ENCODE results near the gene ZNF276.

Gene ZNF276

DNA sequence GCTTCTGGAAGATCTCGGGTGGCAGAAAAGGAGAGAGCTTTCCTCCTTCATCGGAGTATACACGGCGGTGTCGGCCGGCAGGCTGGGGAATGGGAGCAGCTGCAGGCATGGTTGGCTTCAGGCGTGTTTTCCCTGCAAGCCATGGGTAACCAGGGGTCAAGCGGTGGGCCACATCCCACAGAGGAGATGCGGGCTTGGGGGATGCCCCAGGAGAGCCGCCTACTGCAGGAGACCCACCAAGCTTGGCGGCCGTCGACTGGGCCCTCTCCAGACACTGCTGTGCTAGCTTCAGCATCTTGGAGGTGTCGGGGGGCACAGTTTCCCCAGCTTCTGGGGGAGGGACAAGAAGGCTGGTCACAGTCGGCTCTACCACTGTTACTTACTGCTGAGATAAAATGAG is 4.8 kb upstream of the ZNF276 start:
- no peak for DNase-seq (ENCODE audit: low read depth)

DNA sequence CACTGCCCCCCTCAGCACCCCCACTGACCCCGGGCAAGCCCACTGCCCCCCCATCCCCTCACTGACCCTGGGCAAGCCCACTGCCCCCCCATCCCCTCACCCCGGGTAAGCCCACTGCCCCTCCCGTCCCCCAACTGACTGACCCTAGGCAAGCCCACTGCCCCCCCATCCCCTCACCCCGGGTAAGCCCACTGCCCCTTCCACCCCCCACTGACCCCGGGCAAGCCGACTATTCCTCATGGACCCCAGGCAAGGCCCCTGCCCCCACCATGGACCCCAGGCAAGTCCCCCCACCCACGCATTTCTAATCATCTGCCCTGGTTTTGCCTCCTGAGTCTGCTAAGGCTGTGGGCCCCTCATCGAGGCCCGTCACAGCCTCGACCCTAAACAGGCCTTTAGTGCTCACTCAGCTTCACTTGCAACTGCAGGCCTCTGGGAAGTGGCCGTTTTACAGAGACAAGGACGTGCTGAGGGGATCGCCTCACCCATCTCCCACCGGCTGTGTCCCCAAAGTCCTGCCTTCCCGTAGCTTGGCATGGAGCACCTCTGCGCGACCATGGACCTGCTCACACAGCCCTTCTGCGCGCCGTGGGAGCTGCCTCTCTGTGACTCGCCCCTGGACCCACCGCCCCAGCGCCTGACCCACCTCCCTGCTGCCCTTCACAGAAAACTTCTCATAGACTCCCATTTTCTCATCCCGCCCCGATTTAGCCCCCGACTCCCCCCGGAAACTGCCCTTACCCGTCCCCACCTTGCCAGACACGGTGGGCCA is 4.2 kb upstream of the ZNF276 start:
- no peak for DNase-seq (ENCODE audit: low read depth)

DNA sequence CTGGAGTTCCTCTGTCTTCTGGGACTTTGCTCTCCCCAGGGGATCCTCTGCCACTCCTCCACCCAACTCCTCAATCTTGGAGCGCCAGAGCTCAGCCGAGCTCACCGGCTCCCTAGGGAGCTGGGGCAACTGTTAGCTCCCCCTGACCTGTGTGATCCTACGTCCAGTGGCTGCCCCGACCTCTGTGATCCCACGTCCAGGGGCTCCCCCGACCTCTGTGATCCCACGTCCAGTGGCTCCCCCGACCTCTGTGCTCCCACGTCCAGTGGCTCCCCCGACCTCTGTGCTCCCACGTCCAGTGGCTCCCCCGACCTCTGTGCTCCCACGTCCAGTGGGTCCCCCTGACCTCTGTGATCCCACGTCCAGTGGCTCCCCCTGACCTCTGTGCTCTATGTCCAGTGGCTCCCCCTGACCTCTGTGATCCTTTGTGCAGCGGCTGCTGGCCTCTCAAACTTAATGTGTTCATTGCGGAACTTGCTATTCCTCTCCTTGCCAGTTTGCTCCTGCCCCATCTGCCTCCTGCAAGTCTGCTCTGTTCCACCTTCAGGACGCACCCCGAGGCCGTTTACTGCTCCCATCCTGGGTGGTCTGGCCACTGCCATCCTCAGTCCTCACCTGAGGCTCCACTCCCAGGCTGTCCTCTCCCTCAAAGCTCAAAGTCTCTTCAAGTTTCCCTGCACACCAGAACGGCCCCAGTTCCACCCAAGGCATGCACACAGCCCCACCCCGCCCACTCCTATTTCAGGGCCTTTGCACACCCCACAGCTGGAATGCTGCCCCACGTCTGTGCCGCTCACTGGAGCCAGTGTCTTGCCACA is 3.4 kb upstream of the ZNF276 start:
- no peak for DNase-seq (ENCODE audit: low read depth)

DNA sequence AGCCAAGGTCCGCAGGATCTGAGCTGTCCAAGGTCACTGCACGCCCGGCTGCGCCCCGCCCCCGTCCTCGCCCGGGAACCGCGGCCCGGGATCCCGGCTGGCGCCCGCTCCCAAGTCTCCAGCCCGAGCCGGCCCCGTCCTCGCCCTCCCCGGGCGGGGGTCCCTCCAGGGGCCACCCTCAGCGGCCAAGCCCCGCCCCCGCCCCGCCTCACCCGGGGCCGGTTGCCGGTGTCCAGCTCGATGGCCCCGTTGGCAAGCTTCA is 855 bp upstream of the ZNF276 start:
- DNase-seq (ENCODE audit: low read depth) = no peak

DNA sequence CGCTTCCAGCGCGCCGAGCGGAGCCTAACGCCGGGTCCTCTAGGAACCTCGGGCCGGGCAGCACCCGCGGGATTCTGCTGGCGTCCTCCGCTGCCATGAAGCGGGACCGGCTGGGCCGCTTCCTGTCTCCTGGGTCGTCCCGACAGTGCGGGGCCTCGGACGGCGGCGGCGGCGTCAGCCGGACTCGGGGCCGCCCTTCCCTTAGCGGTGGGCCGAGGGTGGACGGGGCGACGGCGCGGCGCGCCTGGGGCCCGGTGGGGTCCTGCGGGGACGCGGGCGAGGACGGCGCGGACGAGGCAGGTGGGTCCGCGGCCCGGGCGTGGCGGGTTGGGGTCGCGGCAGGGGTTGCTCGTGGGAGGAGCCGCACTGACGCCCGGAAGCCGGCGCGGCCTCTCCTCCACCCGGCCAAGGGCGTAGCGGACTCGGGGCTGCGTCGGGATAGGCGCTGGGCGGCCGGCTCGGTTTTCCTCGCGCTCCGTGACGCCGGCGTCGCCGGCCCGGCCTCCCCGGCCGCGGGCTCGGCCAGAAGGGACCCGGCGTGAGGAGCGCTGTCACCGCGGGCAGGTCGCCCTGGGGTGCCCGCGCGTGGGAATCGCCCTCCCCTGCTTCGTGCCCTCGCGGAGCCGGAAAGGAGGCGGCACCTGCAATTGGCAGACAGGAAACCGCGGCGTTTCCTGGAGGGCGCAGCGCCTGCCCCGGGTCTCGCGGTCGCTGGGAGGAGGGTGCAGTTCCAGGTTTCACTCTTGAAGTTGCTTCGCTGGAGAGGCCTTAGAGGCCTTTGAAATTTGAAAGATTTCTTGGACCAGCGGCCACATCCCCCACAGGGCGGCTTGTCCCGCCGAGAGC is 432 bp downstream of the ZNF276 start:
- DNase-seq (ENCODE audit: low read depth) = peak; percentile 76

DNA sequence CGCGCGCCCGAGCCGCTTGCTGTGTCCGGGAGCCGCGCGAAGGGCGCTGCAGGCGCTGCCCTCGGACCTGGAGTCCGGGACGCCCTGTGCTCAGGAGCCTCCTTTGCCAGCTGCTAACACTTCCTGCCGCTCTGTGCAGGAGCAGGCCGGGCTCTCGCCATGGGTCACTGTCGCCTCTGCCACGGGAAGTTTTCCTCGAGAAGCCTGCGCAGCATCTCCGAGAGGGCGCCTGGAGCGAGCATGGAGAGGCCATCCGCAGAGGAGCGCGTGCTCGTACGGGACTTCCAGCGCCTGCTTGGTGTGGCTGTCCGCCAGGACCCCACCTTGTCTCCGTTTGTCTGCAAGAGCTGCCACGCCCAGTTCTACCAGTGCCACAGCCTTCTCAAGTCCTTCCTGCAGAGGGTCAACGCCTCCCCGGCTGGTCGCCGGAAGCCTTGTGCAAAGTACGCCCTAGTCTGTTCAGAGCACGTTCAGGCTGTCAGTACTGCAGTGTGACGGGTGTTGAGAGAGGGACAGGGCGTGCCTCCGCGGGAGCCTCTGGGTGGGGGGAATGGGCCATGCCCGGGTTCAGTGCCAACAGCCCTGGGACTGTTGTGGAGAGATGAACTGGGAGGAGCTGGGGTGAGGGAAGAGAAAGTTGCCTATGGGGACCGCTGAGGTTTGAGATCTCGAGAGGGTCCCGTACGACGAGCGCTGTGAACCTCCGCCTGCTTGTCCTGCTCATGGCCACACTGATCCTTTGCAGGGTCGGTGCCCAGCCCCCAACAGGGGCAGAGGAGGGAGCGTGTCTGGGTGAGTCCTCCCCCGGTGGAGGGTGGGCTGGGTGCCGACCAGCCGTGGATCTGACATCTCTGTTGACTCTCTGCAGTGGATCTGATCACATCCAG is 1.3 kb downstream of the ZNF276 start:
- DNase-seq (ENCODE audit: low read depth) = no peak

DNA sequence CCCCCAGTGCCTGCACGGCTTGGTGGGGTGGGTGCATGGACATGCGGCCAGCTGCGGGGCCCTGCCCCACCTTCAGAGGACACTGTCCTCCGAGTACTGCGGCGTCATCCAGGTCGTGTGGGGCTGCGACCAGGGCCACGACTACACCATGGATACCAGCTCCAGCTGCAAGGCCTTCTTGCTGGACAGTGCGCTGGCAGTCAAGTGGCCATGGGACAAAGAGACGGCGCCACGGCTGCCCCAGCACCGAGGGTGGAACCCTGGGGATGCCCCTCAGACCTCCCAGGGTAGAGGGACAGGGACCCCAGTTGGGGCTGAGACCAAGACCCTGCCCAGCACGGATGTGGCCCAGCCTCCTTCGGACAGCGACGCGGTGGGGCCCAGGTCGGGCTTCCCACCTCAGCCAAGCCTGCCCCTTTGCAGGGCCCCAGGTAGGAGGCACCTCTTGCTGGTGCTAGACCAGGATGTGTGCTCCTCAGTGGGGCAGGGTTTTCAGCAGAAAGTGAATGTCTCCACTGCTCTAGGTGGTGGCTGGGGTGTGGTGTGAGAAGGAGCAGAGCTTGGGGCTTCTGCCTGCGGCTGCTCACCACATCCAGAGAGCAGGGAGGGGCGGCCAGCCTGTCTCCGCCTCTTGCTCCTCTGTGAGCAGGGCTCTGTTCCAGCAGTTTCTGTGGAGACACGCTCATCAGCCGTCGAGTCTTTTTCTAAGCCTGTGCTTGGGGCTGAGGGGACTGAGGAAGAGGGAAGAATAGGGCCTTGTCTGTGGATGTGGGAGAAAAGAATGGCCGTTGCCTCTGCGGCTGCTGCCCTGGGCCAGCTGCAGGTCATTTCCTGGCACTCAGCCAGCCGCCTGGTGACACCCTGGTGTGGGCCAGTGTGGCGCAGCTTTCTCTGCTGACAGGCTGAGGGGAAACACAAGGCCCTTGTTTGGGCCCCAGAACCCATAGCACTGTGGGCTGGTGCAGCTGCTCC is 2.2 kb downstream of the ZNF276 start:
- no peak for DNase-seq (ENCODE audit: low read depth)

DNA sequence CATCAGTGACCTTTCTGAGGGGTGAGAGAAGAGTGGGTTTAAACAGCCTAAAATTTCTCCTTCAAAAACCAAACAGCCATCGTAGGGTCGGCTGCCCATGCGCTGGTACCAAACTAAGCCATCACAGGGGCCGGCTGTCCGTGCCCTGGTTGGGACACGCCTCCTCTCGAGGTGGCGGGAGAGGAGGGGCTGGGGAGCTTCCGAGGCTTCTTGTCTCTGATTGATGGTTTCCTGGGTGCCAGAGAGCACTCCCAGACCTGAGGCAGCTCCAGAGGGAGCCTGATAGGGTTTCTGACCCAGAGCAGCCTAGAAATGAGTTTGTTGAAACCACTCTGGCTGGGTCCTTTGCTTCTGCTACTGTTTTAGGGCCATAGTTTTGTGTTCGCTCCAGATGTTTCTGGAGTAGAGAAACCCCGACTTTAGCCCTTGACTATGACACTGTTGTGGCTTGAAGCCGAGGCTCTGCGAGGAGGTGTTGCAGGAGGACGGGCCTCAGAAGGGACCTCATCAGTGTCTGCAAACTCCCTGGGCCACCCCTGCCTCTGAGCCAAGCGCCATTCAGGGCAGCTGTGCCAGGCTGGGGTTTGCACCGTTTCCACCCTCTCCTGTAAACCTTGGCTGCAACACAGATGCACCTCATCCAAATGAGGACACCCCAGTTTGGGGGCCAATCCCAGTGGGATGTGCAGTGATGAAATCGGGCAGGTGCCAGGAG is 6.2 kb downstream of the ZNF276 start:
- DNase-seq (ENCODE audit: low read depth) = no peak

DNA sequence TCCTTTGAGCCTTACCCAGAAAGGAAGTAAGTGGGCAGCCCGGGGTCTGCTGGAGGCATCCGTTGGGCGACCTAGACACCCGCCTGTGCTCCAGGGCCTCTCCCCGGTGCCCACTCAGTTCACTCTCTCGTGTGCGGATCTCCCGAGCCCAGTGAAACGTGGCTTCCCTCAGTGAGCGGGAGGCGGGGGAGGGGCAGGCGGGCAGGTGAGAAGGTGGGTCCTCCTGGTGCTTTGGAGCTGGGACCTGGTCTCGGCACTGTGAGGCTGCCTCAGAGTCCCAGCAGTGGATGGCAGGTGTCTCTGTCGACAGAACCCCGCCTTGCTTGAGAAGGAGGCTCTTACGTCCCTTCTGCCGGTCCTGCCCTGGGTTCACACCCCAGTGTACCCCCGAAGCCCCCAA is 8.0 kb downstream of the ZNF276 start:
- DNase-seq (ENCODE audit: low read depth) = no peak

DNA sequence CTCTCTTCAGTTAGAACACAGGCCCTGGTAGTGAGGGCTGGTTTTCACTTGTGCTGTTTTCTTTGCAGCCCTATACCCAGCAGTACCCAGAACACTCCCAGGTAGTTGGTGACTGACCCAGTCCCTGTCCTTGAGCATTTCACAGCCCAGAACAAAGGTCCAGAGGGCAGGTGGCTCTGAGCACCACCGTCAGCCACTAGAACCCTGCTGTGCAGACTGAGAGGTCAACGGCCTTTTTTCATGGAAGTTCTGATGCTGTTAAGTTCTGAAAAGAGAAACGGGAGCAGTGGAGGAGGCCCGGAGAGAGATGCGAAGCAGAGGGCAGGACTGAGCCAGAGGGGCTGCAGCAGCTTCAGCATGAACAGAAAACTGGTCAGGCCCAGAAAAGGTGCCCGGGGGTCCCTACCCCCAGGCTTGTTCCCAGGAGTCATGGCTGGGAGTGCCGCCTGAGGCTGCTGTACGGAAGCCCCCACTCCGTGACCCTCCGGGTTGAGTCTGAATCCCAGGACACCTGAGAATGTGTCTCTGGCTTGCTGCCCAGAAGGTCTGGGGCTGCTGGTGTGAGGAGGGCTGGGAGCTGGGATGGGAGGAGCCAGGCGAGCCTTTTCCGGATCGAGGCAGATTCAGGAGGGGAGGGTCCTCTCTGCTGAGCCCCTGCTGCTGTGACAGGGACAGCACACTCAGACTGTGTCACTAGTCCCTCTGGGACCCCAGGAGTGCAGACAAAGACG is 8.7 kb downstream of the ZNF276 start:
- DNase-seq (ENCODE audit: low read depth) = no peak

DNA sequence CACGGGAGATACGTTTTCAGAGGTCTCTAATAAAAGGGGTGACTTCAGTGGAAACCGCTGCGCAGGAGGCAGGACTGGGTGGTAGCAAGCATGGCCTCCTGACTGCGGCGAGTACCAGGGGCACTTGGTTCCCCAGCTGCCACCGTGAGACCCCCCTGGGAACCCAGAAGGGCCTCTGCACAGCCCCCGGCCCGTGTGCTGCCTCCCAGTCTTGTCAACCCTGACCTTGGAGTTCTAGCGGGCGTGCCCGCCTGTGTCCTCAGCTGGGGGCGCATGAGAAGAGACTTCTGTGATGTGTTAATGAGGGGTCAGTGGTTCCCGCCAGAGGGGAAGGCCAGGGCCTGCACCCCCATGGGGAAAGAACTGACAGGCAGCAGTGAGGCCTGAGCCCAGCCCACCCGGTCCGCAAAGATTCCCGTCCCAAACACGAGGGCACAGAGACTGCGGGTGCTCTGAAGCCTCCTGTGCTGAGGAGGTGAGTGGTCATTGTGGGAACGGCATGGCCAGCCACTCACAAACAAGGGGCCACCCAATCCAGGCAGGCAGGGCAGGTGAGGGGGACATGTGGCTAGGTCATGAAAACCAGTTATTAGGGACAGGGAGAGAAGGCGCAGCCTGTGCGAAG is 9.4 kb downstream of the ZNF276 start:
- DNase-seq (ENCODE audit: low read depth) = no peak

DNA sequence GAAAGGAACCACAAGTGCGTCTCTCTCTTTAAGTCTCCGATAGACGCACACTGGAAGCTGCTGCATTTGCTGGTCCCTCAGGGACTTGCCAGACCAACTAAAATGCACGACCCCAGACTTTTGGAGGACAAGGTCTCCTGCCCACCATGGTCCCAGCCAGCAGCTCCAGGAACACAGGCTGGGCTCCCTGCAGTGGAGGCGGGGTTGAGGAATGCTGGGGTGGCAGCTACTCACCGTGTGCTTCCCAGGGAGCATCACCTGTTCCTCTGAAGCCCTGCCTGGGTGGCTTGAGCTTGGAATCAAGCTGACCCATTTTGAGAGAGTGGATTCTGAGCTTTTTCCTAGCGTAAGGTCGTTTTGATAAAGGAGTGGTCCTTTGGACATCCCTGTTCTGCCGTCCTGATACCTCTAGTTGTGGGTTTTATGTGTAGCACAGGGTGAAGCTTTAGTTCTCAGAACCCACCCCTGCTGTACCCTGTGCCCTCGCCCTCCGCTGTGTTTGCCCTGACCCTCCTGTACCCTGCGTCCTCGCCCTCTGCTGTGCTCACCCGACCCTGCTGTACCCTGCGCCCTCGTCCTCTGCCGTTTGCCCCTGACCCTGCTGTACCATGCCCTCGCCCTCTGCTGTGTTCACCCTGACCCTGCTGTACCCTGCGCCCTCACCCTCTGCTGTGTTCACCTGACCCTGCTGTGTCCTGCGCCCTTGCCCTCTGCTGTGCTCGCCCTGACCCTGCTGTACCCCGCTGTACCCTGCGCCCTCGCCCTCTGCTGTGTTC is 11.0 kb downstream of the ZNF276 start:
- no peak for DNase-seq (ENCODE audit: low read depth)

DNA sequence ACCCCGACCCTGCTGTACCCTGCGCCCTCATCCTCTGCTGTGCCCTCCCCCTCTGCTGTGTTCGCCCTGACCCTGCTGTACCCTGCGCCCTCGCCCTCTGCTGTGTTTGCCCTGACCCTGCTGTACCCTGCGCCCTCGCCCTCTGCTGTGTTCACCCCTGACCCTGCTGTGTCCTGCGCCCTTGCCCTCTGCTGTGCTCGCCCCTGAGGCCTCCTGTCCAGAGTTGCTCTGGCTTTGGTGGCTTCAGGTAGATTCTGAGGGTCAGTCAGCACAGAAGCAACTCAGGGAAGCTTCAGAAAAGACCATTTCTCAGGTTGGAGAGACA is 11.5 kb downstream of the ZNF276 start:
- DNase-seq (ENCODE audit: low read depth) = no peak

DNA sequence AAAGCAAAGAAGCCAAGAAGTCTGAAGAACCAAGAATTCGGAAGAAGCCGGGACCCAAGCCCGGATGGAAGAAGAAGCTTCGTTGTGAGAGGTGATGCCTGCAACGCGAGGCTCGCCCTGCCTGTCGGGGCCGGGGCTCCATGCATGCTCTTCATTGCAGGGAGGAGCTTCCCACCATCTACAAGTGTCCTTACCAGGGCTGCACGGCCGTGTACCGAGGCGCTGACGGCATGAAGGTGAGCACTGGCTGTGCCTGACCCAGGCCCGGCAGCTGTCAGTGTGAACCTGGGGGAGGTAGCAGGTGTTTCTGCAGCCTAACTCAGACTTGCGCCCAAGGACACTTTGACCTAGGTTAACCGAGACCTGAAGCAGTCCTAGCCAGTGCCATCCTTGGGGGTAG is 12.0 kb downstream of the ZNF276 start:
- DNase-seq (ENCODE audit: low read depth) = no peak

DNA sequence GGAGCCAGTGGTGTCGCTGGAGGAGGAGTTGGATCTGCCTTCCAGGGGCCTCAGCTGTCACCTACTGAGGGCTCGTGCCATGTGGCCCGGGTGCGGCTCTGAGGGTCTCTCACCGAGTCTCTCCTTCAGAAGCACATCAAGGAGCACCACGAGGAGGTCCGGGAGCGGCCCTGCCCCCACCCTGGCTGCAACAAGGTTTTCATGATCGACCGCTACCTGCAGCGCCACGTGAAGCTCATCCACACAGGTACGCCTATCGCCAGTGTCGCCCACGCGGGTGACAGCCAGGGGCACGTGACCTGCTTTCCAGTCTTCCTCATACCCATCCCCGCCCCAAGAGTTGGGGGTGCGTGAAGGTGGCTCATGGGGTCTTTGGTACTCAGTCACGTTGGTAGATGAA is 12.5 kb downstream of the ZNF276 start:
- no peak for DNase-seq (ENCODE audit: low read depth)

DNA sequence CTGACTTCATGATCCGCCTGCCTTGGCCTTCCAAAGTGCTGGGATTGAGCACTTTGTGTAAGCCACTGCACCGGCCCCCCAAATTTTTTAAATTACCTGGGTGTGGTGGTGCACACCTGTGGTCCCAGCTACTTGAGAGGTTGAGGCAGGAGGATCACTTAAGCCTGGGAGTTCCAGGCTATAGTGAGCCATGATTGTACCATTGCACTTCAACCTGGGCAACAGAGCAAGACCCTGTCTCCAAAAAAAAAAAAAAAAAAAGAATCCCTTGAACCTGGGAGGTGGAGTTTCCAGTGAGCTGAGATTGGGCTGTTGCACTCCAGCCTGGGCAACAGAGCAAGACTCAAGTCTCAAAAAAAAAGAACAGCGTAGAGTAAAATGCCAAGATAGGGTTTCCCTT is 15.2 kb downstream of the ZNF276 start:
- DNase-seq (ENCODE audit: low read depth) = no peak

DNA sequence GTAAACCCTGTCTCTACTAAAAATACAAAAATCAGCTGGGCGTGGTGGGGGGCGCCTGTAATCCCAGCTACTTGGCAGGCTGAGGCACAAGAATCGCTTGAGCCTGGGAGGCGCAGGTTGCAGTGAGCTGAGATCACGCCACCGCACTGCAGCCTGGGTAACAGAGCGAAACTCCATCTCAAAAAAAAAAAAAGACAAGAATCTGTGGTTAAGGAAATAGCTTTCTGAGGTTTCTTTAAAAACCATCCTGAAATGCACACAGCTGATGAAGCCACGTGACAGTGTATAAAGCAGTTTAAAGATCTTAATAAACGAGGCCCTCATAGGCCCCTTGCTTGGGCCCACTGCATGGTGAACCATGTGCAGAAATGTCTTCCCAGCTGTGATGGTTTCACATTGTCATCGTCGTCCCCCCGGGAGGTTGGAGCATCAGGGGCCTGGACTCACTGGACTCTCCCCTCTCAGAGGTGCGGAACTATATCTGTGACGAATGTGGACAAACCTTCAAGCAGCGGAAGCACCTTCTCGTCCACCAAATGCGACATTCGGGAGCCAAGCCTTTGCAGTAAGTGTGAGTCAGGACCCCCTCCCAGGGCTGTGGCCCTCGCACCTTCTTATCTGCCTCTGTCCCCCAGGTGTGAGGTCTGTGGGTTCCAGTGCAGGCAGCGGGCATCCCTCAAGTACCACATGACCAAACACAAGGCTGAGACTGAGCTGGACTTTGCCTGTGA is 16.2 kb downstream of the ZNF276 start:
- no peak for DNase-seq (ENCODE audit: low read depth)

DNA sequence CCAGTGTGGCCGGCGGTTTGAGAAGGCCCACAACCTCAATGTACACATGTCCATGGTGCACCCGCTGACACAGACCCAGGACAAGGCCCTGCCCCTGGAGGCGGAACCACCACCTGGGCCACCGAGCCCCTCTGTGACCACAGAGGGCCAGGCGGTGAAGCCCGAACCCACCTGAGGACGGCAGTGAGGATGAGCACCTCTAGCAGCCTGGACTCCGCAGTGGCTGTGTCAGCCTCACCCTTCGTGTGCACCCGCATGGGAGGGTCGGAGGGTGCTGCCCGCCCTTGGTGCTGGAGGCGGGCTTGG is 16.7 kb downstream of the ZNF276 start:
- no peak for DNase-seq (ENCODE audit: low read depth)

All from stimulated activated CD8-positive, alpha-beta memory T cell treated with anti-CD3 and anti-CD28 coated beads, Interleukin-15, amount 100 ng/mL, for 24 hours (primary cell).